Hepatocyte (in vitro differentiated cells): ENCODE results near the gene TAPT1.

Experiments
- EZH2 ChIP-seq: fragments of 200-600 bp; sonication (generic); IDR thresholded peaks from 2 replicates; pipeline ENCODE4 v1.6.1; 2016; ENCODE audit warnings: antibody characterized with exemption, mild to moderate bottlenecking, borderline replicate concordance
- EZH2phosphoT487 ChIP-seq: fragments of 200-600 bp; sonication (generic); IDR thresholded peaks from one replicate; pipeline ENCODE4 v1.6.1; 2018; ENCODE audit warnings: antibody characterized with exemption, mild to moderate bottlenecking, low read depth, moderate library complexity; ENCODE audit not compliant: unreplicated experiment, severe bottlenecking
- TF ChIP-seq, protein P1 (sequence below): fragments of 200-600 bp; sonication (generic); IDR thresholded peaks from 2 replicates; pipeline ENCODE4 v1.5.1; 2016; ENCODE audit warnings: antibody characterized with exemption, mild to moderate bottlenecking; ENCODE audit not compliant: poor library complexity

DNA sequence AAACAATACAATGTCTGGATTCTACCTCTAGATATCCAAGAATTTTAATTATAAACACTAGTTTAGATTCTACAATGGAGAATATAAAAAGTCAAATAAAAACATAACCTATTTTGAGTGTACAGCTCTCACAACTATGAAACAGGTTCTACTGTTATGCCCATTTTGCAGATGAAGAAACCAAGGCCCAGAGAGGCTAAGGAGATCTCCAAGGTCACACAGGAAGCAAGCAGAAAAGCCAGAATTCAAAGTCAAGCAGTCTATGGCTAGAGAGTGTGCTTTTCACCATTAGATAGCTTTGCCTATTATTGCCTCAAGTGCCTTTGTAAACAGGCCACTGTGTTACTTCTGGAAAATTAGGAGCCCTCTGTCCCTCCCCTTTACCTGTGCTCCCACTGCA lies 7.3 kb downstream of the TAPT1 start:
- TF ChIP-seq, protein P1, sequence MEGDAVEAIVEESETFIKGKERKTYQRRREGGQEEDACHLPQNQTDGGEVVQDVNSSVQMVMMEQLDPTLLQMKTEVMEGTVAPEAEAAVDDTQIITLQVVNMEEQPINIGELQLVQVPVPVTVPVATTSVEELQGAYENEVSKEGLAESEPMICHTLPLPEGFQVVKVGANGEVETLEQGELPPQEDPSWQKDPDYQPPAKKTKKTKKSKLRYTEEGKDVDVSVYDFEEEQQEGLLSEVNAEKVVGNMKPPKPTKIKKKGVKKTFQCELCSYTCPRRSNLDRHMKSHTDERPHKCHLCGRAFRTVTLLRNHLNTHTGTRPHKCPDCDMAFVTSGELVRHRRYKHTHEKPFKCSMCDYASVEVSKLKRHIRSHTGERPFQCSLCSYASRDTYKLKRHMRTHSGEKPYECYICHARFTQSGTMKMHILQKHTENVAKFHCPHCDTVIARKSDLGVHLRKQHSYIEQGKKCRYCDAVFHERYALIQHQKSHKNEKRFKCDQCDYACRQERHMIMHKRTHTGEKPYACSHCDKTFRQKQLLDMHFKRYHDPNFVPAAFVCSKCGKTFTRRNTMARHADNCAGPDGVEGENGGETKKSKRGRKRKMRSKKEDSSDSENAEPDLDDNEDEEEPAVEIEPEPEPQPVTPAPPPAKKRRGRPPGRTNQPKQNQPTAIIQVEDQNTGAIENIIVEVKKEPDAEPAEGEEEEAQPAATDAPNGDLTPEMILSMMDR = no peak
- TF ChIP-seq EZH2 (no peak), EZH2phosphoT487 (no peak)
